Endodermal cell (in vitro differentiated cells): ENCODE results near the gene RAB11B. TPM values are rescaled to one million over a fixed set of nuclear protein-coding genes. Genes with fewer than 3 reads are reported as not detected.
A peak's percentile ranks its signal among the peaks of the same experiment; 100 is the strongest.

ENCODE experiments used
- DNase-seq: peaks from one replicate; pipeline ENCODE4 v3.0.0-alpha.2; 2017
- H3K27ac ChIP-seq: 2 replicates; pipeline ENCODE4 v1.5.1; 2013; ENCODE audit warnings: mild to moderate bottlenecking, low read depth, low read length, moderate library complexity
- H3K27me3 ChIP-seq: 2 replicates; pipeline ENCODE4 v1.6.1; 2013; ENCODE audit warnings: mild to moderate bottlenecking, low read length, moderate library complexity; ENCODE audit not compliant: insufficient read depth, control insufficient read depth, poor library complexity, severe bottlenecking
- H3K36me3 ChIP-seq: 2 replicates; pipeline ENCODE4 v1.7.0; 2013; ENCODE audit warnings: mild to moderate bottlenecking, low read length, moderate library complexity; ENCODE audit not compliant: control insufficient read depth, insufficient read depth
- H3K4me1 ChIP-seq: one replicate; pipeline ENCODE4 v1.7.0; 2013; ENCODE audit warnings: low read length; ENCODE audit not compliant: control insufficient read depth, insufficient read depth
- H3K4me3 ChIP-seq: 2 replicates; pipeline ENCODE4 v1.5.1; 2013; ENCODE audit warnings: mild to moderate bottlenecking, low read length, moderate library complexity
- H3K9ac ChIP-seq: 2 replicates; pipeline ENCODE4 v1.6.1; 2013; ENCODE audit warnings: mild to moderate bottlenecking, low read length, moderate library complexity; ENCODE audit not compliant: poor library complexity, severe bottlenecking; ENCODE audit errors: extremely low read depth
- H3K9me3 ChIP-seq: 2 replicates; pipeline ENCODE4 v1.6.1; 2013; ENCODE audit warnings: mild to moderate bottlenecking, low read length, moderate library complexity; ENCODE audit not compliant: control insufficient read depth
- H3K27ac Mint-ChIP-seq: 2 replicates; pipeline ENCODE4 v1.8.0; 2020; ENCODE audit warnings: mixed read lengths
- H3K27me3 Mint-ChIP-seq: 2 replicates; pipeline ENCODE4 v1.8.0; 2021; ENCODE audit warnings: mild to moderate bottlenecking, mixed read lengths; ENCODE audit not compliant: insufficient read depth
- H3K36me3 Mint-ChIP-seq: 2 replicates; pipeline ENCODE4 v1.8.0; 2020; ENCODE audit warnings: low read depth, mixed read lengths
- H3K4me1 Mint-ChIP-seq: 2 replicates; pipeline ENCODE4 v1.8.0; 2020; ENCODE audit warnings: mixed read lengths
- H3K4me3 Mint-ChIP-seq: 2 replicates; pipeline ENCODE4 v1.8.0; 2020; ENCODE audit warnings: mild to moderate bottlenecking, moderate library complexity, mixed read lengths
- H3K9me3 Mint-ChIP-seq: 2 replicates; pipeline ENCODE4 v1.8.0; 2020; ENCODE audit warnings: mild to moderate bottlenecking, mixed read lengths
- CTCF ChIP-seq: fragments of 200-600 bp; sonication (generic); conservative IDR thresholded peaks from 2 replicates; pipeline ENCODE4 v1.5.0; 2021; ENCODE audit warnings: antibody characterized with exemption, mild to moderate bottlenecking
- WGBS, 2 experiments: methylation state at CpG; one replicate each; pipeline versions ENCODE4 v1.1.5 to v1.1.7; 2013; ENCODE audit warnings: missing lambda C conversion rate in 2 of 2, mixed read lengths in 1 of 2; ENCODE audit not compliant: insufficient coverage in 1 of 2, insufficient read length in 1 of 2; 5-methylcytosine and 5-hydroxymethylcytosine counted together
- total RNA-seq, 2 donors: library from RNA; stranded (reverse); fragmentation: NEBNext Ultra II Directional in 1 of 2; extraction: Animal tissue kit (Norgen Biotek cat#: 25700) in 1 of 2; gene quantifications; 2 replicates in 1 of 2; 3 replicates in 1 of 2; pipeline ENCODE4 v1.2.1, GENCODE V29; 2021

Gene RAB11B
- total RNA-seq, 2 donors from 2014 or later: 137 to 146 TPM

GRCh38 chr19:8386990-8387389 lies 3.2 kb upstream of the RAB11B start:
- Mint-ChIP-seq H3K27ac (no peak overlapping the region), H3K27me3 (no peaks in the 10 kb centered on the region), H3K9me3 (peaks cover 14% of the 10 kb centered on the region), H3K36me3 (peaks cover 20% of the 10 kb centered on the region), H3K4me3 (no peak overlapping the region), H3K4me1 (peaks cover 31% of the 10 kb centered on the region)
- WGBS, 2 experiments: 84% methylated on average over 3 to 4 of the region's 4 CpGs
- Histone ChIP-seq H3K27me3 (no peaks in the 10 kb centered on the region), H3K4me1 (peaks cover 11% of the 10 kb centered on the region), H3K27ac (no peak overlapping the region), H3K4me3 (peak overlapping the region; percentile 35), H3K9ac (no peak overlapping the region), H3K36me3 (peaks cover 10% of the 10 kb centered on the region), H3K9me3 (peaks cover 20% of the 10 kb centered on the region)
- DNase-seq: no peak
- TF ChIP-seq CTCF: no peak

DNA sequence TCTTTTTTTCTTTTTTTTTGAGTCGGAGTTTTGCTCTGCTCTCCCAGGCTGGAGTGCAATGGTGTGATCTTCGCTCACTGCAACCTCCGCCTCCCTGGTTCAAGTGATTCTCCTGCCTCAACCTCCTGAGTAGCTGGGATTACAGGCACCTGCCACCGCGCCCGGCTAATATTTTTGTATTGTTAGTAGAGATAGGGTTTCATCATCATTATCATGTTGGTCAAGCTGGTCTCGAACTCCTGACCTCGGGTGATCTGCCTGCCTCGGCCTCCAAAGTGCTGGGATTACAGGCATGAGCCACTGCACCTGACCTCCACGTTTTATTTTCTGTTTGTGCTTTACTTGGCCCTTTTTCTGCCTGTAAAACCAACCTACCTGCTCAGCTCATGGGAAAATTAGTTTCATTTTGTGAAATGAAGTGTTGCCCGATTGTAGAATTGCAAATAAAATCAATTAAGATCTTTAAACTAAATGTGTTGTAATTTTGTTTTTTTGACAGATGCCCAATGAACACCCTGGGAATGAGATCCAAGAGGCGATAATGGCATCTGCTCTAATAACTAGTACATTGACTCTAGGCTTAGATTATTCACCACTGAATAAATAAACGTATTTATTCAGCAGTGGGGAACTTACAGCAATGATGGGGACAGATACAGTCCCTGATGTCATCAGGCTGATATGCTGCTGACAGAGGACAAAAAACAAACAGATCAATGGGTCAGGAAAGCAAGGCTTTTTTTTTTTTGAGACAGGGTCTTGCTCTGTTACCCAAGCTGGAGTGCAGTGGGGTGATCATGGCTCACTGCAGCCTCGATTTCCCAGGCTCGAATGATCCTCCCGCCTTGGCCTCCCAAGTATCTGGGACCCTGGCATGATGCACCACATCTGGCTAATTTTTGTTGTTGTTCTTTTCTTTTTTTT lies 2.2 kb upstream of the RAB11B start:
- no peak overlapping the region for H3K4me3 Mint-ChIP-seq
- H3K27me3 ChIP-seq: no peaks in the 10 kb centered on the region

DNA sequence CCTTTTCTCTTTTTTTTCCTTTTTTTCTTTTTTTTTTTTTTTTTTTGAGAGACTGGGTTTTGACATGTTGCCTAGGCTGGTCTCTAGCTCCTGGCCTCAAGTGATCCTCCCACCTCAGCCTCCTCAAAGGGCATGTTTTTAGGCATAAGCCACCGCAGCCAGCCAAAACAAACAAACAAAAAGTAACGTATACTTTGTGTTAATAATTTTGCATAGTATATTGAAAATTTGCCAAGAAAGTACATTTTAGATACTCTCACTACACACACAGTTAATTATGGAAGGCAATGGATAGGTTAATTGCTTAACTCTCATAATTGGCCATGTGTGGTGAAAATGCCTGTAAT lies 1.6 kb upstream of the RAB11B start:
- Mint-ChIP-seq H3K36me3 (peaks cover 20% of the 10 kb centered on the region), H3K4me3 (no peak overlapping the region), H3K9me3 (peaks cover 14% of the 10 kb centered on the region), H3K27ac (no peak overlapping the region), H3K27me3 (no peaks in the 10 kb centered on the region), H3K4me1 (peaks cover 26% of the 10 kb centered on the region)
- no peak overlapping the region for H3K9ac ChIP-seq
- TF ChIP-seq CTCF: no peak
- peaks cover 15% of the 10 kb centered on the region for H3K9me3 ChIP-seq
- DNase-seq: no peak
- peaks cover 10% of the 10 kb centered on the region for H3K36me3 ChIP-seq
- H3K4me1 ChIP-seq: peaks cover 11% of the 10 kb centered on the region
- WGBS, 2 experiments: no CpG with 5 or more reads among the region's 2 CpGs
- H3K4me3 ChIP-seq: no peak overlapping the region
- no peaks in the 10 kb centered on the region for H3K27me3 ChIP-seq
- H3K27ac ChIP-seq: no peak overlapping the region

More for the DNA sequence above, 2.2 kb upstream of the RAB11B start:
- H3K36me3 Mint-ChIP-seq: peaks cover 20% of the 10 kb centered on the region
- Histone ChIP-seq H3K4me3 (no peak overlapping the region), H3K9ac (no peak overlapping the region), H3K4me1 (peaks cover 11% of the 10 kb centered on the region), H3K9me3 (peaks cover 15% of the 10 kb centered on the region), H3K27ac (no peak overlapping the region), H3K36me3 (peaks cover 10% of the 10 kb centered on the region)
- no peak for DNase-seq
- no peaks in the 10 kb centered on the region for H3K27me3 Mint-ChIP-seq
- WGBS, 2 experiments: 88 to 94% methylated on average over 8 to 16 of the region's 16 CpGs
- no peak for TF ChIP-seq CTCF
- peaks cover 29% of the 10 kb centered on the region for H3K4me1 Mint-ChIP-seq
- peak overlapping the region; percentile 48 for H3K27ac Mint-ChIP-seq
- peaks cover 14% of the 10 kb centered on the region for H3K9me3 Mint-ChIP-seq
